HepG2 (cell line): ENCODE data around the gene LRRN4CL. TPM values are rescaled to one million over a fixed set of nuclear protein-coding genes. Genes with fewer than 3 reads are reported as not detected.
A peak's percentile ranks its signal among the peaks of the same experiment; 100 is the strongest.

Experiments
- DNMT3B ChIP-seq: conservative IDR thresholded peaks from 2 replicates; pipeline ENCODE4 v1.6.1; 2016; ENCODE audit warnings: missing biosample characterization, control low read depth
- GATAD1 ChIP-seq: IDR thresholded peaks from 2 replicates; pipeline ENCODE4 v1.6.1; 2016; ENCODE audit warnings: missing genetic modification reagents, missing compliant biosample characterization
- KLF12 ChIP-seq: sonication (generic); formaldehyde crosslinking; IDR thresholded peaks from 2 replicates; pipeline ENCODE4 v1.4.0; 2020; ENCODE audit warnings: missing genetic modification reagents, borderline replicate concordance
- MXD4 ChIP-seq: IDR thresholded peaks from 2 replicates; pipeline ENCODE4 v1.6.1; 2016; ENCODE audit warnings: mild to moderate bottlenecking, missing biosample characterization, missing genetic modification reagents
- RBM22 ChIP-seq: fragments of 200-400 bp; formaldehyde crosslinking; optimal IDR thresholded peaks from 2 replicates; pipeline ENCODE3; 2017; ENCODE audit warnings: mild to moderate bottlenecking, low read length, moderate library complexity
- RORA ChIP-seq: sonication (generic); formaldehyde crosslinking; IDR thresholded peaks from 2 replicates; pipeline ENCODE4 v1.5.0; 2020; ENCODE audit warnings: mild to moderate bottlenecking, missing genetic modification reagents, moderate library complexity
- TGIF2 ChIP-seq: IDR thresholded peaks from 2 replicates; pipeline ENCODE4 v1.6.1; 2016; ENCODE audit warnings: control low read depth, missing compliant biosample characterization
- ZNF136 ChIP-seq: sonication (generic); formaldehyde crosslinking; IDR thresholded peaks from 2 replicates; pipeline ENCODE4 v1.8.1; 2022; ENCODE audit warnings: low read depth, mild to moderate bottlenecking, moderate library complexity, missing genetic modification reagents
- ZNF281 ChIP-seq: sonication (generic); formaldehyde crosslinking; IDR thresholded peaks from 2 replicates; pipeline ENCODE4 v1.4.0; 2020; ENCODE audit warnings: missing genetic modification reagents, borderline replicate concordance
- ZNF512B ChIP-seq: sonication (generic); formaldehyde crosslinking; IDR thresholded peaks from 2 replicates; pipeline ENCODE4 v1.5.1; 2020; ENCODE audit warnings: missing genetic modification reagents, mild to moderate bottlenecking, borderline replicate concordance
- ZNF530 ChIP-seq: sonication (generic); formaldehyde crosslinking; IDR thresholded peaks from 2 replicates; pipeline ENCODE4 v1.5.0; 2020; ENCODE audit warnings: low read depth, mild to moderate bottlenecking, missing genetic modification reagents
- ZNF549 ChIP-seq: sonication (generic); formaldehyde crosslinking; IDR thresholded peaks from 2 replicates; pipeline ENCODE4 v1.5.0; 2020; ENCODE audit warnings: missing genetic modification reagents
- ZNF570 ChIP-seq: sonication (generic); formaldehyde crosslinking; IDR thresholded peaks from 2 replicates; pipeline ENCODE4 v1.4.0; 2020; ENCODE audit warnings: mild to moderate bottlenecking, missing genetic modification reagents, borderline replicate concordance
- ZNF674 ChIP-seq: sonication (generic); formaldehyde crosslinking; IDR thresholded peaks from 2 replicates; pipeline ENCODE4 v1.5.0; 2020; ENCODE audit warnings: low read depth, mild to moderate bottlenecking, missing genetic modification reagents
- ZNF678 ChIP-seq: sonication (generic); formaldehyde crosslinking; IDR thresholded peaks from 2 replicates; pipeline ENCODE4 v1.4.0; 2020; ENCODE audit warnings: mild to moderate bottlenecking, missing genetic modification reagents
- ZNF704 ChIP-seq: sonication (generic); formaldehyde crosslinking; IDR thresholded peaks from 2 replicates; pipeline ENCODE4 v1.8.1; 2023; ENCODE audit warnings: mild to moderate bottlenecking, inconsistent platforms, moderate library complexity, missing genetic modification reagents, borderline replicate concordance
- ZNF720 ChIP-seq: sonication (generic); formaldehyde crosslinking; IDR thresholded peaks from 2 replicates; pipeline ENCODE4 v1.4.0; 2020; ENCODE audit warnings: missing genetic modification reagents
- ZSCAN12 ChIP-seq: sonication (generic); formaldehyde crosslinking; IDR thresholded peaks from 2 replicates; pipeline ENCODE4 v1.9.0; 2021; ENCODE audit warnings: mild to moderate bottlenecking, missing genetic modification reagents
- ZSCAN5A ChIP-seq: sonication (generic); formaldehyde crosslinking; IDR thresholded peaks from 2 replicates; pipeline ENCODE4 v1.8.0; 2022; ENCODE audit warnings: mild to moderate bottlenecking, missing genetic modification reagents, borderline replicate concordance
- polyA plus RNA-seq, 8 experiments: library from polyadenylated mRNA; depleted of rRNA in 3 of 8; stranded (reverse) in 7 of 8; unstranded in 1 of 8; fragments of >200 nt; fragmentation: Illumina TruSeq in 4 of 8; extraction: Trizol in 4 of 8; gene quantifications; 2 replicates each; pipeline versions ENCODE4 v1.2.1 to v1.2.3, GENCODE V29; 2011 to 2016; ENCODE audit warnings: low read depth in 4 of 8, missing spikeins in 1 of 8, mixed read lengths in 1 of 8; ENCODE audit not compliant: insufficient read depth in 1 of 8
- total RNA-seq, 5 experiments: library from RNA; depleted of rRNA; stranded (reverse); fragments of >200 nt; fragmentation: Illumina TruSeq; extraction: Trizol; gene quantifications; 2 replicates each; pipeline ENCODE4 v1.2.3, GENCODE V29; 2016; ENCODE audit warnings: low read depth in 1 of 5

Gene LRRN4CL
- total and polyA plus RNA-seq, 2 of the 13 experiments (the other 11 are each of a cell fraction or from before 2014, with no cell fraction given) = 0.11 TPM; not detected in 1

- TF ChIP-seq TGIF2 (CRISPR knock-in tag) (0 out of 2 replicates have a peak, but pooled peaks have one; percentile 12), ZNF570 (CRISPR knock-in tag) (no peak), RBM22 (peak; percentile 54), ZNF704 (CRISPR knock-in tag) (no peak), ZNF674 (CRISPR knock-in tag) (no peak), ZNF549 (CRISPR knock-in tag) (no peak), ZNF678 (CRISPR knock-in tag) (no peak), RORA (CRISPR knock-in tag) (no peak), ZNF281 (no peak), ZSCAN5A (CRISPR knock-in tag) (peak; percentile 56; the same call in 1 of the 2 replicates), DNMT3B (CRISPR knock-in tag) (0 out of 2 replicates have a peak, but pooled peaks have one; percentile 72), ZSCAN12 (CRISPR knock-in tag) (no peak), KLF12 (peak; percentile 39; the same call in 1 of the 2 replicates), ZNF720 (CRISPR knock-in tag) (no peak), ZNF136 (CRISPR knock-in tag) (no peak), GATAD1 (CRISPR knock-in tag) (peak; percentile 84), ZNF512B (CRISPR knock-in tag) (no peak), MXD4 (peak; percentile 42; the same call in 1 of the 2 replicates), ZNF530 (no peak)
Measured at GRCh38 chr11:62671608-62672389, 17.5 kb downstream of the LRRN4CL start, which contains the start of the genes LBHD1 and UQCC3 (continued).
